GM20000 (cell line): ENCODE data around the gene VSNL1.
A peak's percentile ranks its signal among the peaks of the same experiment; 100 is the strongest.

ENCODE experiments used
- DNase-seq: peaks from one replicate; pipeline ENCODE4 v3.0.0; 2012; ENCODE audit warnings: low spot score
- CTCF ChIP-seq: IDR thresholded peaks from 2 replicates; pipeline ENCODE4 v1.5.1; 2012; ENCODE audit warnings: mild to moderate bottlenecking, control low read depth; ENCODE audit errors: extremely low read depth, missing control alignments

VSNL1 gene

DNA sequence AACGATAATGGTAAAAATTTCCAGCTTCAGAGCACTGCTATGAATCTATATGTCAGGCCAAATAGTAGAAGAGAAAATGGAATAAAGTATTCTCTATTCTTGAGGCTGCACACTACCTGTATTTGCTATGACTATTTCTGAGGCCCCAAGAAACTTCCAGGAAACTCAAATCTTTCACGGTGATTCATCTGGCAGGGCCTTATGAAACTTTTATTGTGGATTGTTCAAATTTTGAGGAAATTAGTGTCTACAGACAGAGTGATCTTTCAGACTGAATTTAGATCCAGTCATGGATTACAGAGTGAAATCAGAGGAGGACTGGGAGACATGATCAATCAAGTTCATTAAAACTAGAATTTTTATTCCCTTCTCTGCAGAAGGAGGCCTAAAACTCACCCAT, 4.1 kb upstream of the VSNL1 start:
- TF ChIP-seq CTCF = no peak
- no peak for DNase-seq

- TF ChIP-seq CTCF = no peak
- DNase-seq = peak; percentile 31
These were observed 2.3 kb upstream of the VSNL1 start for GRCh38 chr2:17538022-17538843.

DNA sequence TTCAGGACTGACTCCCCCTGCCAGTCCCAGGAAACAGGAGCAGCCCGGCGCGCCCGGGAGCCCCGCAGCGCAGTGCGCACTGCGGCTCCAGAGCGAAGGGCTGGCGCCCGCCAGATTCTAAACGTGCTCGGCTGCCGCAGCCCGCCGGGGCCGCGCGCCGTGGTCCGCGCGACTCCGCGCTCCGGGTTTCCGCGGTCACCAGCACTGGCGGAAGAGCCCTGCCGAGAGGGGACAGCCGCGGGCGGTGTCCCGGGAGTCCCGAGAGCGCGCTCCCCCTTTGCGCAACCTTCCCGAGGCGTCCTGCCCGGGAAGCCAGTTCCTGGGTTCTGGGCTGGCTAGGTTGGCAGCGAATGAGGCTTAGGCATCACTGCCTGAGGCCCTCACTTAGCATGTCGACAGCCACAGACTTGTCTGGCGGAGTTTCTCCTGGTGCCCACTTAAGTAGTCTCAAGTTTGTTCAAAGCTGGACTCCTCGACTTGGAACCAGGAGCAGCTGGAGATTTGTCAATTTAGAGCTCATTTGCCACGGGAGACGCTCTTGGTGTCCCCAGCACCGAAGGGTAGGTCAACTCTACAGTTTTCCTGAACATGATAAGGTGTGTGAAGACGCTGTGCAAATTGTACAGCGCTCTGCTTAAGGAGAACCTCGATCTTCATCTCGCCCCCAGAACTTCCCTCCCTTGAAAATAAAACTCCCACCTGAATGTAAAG, 1.5 kb upstream of the VSNL1 start:
- peak; percentile 45 for DNase-seq
- TF ChIP-seq CTCF = no peak

GRCh38 chr2:17539611-17540092, 844 bp upstream of the VSNL1 start:
- TF ChIP-seq CTCF = no peak
- no peak for DNase-seq

- no peak for TF ChIP-seq CTCF
- no peak for DNase-seq
These were observed 476 bp downstream of the VSNL1 start for GRCh38 chr2:17540813-17541530.

DNA sequence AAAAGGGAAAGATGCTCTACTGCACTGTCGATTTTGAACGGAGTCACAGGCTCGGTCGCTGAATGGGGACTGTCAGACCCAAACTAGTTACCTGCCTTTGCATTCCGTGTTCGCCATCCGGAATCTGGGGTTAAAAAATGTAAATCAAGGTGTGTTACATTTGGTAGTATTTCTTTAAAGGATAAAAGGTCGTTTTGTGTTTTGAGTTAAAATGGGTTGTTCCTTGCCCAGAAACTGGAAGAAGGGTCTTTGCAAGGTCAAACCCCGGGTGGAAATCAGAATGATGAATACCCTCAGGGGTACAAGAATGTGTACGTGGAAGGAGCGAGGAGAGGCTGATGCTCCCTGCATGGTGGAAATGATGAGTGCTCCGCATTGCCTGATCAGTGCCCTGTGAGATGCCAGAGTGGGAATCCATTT, 1.0 kb downstream of the VSNL1 start:
- no peak for TF ChIP-seq CTCF
- DNase-seq = no peak
